Measurements from ENCODE around the gene MCAT.

DNA sequence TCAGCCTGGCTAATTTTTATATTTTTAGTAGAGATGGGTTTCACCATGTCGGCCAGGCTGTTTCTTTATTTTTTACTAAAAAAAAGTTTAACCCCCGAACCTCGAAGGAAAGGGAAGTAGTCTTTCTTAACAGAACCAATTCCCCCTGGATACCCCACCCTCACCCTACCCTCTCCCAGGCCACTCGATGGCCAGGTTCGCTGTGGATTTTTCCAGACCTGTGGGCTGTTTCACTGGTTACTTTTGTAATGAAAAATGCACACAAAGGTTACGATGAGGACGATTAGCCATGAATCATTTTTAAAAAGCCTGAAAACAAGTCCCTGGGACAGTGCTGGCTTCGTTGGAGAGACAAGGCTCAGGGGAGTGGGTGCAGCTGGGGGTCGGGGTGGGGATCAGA, 10.7 kb upstream of the MCAT start:
- TF ChIP-seq, protein P1, sequence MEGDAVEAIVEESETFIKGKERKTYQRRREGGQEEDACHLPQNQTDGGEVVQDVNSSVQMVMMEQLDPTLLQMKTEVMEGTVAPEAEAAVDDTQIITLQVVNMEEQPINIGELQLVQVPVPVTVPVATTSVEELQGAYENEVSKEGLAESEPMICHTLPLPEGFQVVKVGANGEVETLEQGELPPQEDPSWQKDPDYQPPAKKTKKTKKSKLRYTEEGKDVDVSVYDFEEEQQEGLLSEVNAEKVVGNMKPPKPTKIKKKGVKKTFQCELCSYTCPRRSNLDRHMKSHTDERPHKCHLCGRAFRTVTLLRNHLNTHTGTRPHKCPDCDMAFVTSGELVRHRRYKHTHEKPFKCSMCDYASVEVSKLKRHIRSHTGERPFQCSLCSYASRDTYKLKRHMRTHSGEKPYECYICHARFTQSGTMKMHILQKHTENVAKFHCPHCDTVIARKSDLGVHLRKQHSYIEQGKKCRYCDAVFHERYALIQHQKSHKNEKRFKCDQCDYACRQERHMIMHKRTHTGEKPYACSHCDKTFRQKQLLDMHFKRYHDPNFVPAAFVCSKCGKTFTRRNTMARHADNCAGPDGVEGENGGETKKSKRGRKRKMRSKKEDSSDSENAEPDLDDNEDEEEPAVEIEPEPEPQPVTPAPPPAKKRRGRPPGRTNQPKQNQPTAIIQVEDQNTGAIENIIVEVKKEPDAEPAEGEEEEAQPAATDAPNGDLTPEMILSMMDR (IDR thresholded peaks at IDR 0.05) = no peak
- TF ChIP-seq EZH2 (IDR thresholded peaks at IDR 0.05) = no peak
